T47D (cell line): ENCODE measurements around the gene SEPTIN14.
"Not testable (repeated sequence)": the region's sequence is repeated elsewhere in the genome, so short reads cannot be mapped to it uniquely, and the experiment has no call there.

Experiments
- DNase-seq, 2 experiments: peaks; one replicate each; pipeline versions ENCODE4 v3.0.0 to v3.0.0-alpha.2; 2011 to 2012; ENCODE audit warnings: low read depth in 1 of 2, low spot score in 1 of 2
- JUND ChIP-seq: IDR thresholded peaks from 2 replicates; pipeline ENCODE4 v1.6.1; 2012; ENCODE audit warnings: low read depth
- in situ Hi-C: cut with HindIII; loops from 2 replicates; pipeline ENCODE4 v1.10.0; 2016; ENCODE audit warnings: low sequenced_read_pairs, low pct_unique_long_range_greater_than_20kb

The SEPTIN14 gene

DNA sequence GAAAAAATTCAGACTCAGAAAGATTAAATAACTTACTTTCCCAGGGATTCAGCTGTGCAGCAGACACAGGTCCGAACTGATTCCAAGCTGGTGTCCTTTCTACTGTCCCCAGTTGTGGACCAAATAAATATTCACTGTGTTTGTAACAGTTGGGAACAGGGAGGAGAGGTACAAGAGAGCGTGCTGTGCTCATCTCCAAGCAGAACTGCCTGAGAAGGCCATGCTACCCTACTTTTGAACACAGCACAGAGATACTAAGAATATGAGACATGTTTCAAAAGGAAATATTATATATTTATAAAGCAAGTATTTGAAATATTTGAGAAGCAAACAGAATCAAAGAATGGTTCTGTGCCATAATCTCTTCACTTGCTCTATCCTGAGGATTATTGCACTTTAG is at the start of gene SEPTIN14:
Gene SEPTIN14, minus strand, starts transcription at position 101 of the 400 bp plus-strand sequence. CDS start 756 bp downstream, outside the sequence.
- DNase-seq, in situ Hi-C loops: not testable (repeated sequence)

DNA sequence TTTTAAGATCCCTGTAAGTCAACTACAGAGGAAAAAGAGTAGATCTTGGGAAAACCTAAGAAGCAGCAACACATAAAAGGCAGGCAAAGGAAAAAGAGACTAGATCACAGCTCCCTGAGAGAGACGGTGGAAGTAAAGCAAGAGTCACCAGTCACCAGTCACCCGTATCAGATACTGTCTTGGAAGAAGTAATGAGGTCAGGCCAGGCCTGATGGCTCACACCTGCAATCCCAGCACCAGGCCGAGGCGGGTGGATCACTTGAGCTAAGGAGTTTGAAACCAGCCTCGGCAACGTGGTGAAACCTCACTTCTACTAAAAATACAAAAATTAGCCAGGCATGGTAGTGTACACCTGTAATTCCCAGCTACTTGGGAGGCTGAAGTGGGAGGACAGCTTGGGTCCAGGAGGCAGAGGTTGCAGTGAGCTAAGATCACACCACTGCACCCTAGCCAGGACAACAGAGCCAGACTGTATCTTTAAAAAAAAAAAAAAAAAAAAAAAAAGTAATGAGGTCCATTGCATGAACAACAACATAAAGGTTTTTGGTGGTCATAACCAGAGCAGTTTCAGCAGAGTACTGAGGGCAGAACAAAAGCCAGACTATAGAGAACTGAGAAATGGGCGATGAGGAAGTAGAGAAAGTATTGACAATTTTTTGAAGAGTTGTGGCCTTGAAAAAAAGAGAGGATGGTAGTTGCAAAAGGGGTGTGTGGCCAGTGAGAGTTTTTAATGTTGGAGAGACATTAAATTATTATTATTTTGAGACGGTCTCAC is 41.6 kb upstream of the SEPTIN14 start:
- TF ChIP-seq JUND = no peak
- in situ Hi-C loops = no loop called here
- no peak for DNase-seq

DNA sequence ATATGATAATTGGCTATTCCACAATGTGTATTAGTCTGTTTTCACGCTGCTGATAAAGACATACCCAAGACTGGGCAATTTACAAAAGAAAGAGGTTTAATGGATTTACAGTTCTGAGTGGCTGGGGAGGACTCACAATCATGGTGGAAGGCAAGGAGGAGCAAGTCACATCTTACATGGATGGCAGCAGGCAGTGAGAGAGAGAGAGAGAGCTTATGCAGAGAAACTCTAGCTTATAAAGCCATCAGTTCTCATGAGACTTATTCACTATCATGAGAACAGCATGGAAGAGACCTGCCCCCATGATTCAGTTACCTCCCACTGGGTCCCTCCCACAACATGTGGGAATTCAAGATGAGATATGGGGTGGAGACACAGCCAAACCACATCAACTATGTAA is 38.5 kb upstream of the SEPTIN14 start:
- DNase-seq, in situ Hi-C loops: not testable (repeated sequence)

DNA sequence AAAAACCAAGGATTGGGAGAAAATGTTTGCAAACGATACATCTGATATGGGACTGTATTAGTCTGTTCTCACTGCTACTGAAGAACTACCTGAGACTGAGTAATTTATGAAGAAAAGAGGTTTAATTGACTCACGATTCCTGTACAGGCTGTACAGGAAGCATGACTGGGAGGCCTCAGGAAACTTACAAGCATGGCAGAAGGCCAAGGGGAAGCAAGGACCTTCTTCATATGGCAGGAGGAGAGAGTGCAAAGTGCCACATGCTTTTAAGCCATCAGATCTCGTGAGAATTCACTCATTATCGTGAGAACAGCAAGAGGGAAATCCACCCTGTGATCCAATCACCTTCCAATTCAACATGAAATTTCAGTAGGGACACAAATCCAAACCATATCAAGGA is 35.7 kb upstream of the SEPTIN14 start:
- TF ChIP-seq JUND = no peak
- in situ Hi-C loops = no loop called here
- DNase-seq = no peak

DNA sequence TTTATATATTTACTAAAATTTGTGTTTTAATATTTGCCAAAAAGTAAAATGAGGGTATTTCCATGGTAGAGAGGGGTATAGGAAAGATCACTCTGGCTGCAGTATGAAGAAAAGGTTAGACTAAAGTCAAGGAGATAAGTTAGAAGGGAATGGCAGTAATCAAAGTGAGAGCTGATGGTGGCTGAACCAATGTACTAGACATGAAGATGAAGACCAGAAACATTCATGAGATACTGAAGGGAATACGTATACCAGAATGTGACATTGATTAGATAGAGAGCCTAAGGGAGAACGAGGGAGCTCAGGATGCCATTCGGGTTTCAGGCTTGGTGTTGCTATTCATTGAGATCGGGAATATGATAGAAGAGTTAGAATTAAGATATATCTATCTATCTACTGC is 32.5 kb upstream of the SEPTIN14 start:
- TF ChIP-seq JUND = no peak
- in situ Hi-C loops = no loop called here
- no peak for DNase-seq

DNA sequence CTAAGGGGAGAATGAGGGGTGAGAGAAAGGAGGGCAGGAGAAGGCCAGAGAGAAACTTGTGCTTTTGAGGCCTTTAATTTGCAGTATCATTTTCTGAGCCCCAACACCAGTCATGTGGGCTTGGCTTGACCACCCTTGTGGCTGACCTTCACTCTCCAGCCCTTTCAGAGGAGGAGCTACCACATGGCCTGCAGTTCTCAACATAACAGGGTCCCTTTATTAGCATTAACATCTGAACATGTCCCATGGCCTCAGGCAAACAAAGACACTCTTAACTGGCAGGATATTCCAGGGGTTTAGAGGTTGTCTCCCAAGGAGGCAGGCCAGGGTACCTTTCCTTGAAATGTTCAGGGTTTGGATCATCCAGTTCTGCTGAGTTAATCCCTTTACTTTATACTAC is 31.4 kb upstream of the SEPTIN14 start:
- in situ Hi-C loops = no loop called here
- no peak for TF ChIP-seq JUND
- DNase-seq = no peak

DNA sequence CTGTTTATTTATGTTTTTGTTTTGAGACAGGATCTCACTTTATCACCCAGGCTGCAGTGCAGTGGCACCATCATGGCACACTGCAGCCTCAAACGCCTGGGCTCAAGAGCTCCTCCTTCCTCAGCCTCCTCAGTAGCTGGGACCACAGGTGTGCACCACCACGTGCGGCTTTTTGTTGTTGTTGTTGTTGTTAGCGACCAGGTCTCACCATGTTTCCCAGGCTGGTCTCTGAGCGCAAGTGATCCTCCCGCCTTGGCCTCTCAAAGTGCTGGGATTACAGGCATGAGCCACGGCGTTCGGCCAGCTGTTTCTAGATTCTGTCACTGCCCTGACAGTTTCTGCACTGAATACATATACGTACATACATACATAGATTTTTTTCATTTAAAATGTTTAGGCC is 25.8 kb upstream of the SEPTIN14 start:
- in situ Hi-C loops = not testable (repeated sequence)
- peak in 1 of 2 experiments; percentile 4 for DNase-seq

DNA sequence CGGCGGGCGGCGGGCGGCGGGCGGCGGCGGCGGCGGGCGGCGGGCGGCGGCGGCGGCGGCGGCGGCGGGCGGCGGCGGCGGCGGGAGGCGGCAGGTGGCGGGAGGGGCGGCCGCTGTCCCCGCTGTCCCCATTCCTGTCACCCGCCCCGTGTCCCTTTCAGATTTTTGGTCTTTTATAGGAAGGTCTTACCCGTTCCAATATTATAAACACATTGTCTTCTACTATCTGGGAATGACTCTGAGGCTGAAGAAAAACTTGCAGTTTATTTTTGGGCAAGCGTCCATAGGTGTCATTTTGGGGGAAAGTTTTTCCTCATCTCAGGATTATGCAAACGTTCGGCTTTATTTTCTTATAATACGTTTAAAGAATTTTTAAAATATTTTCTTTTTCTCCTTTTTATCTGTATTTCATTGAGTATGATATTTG is 25.3 kb upstream of the SEPTIN14 start:
- TF ChIP-seq JUND = no peak
- in situ Hi-C loops = no loop called here
- peak; percentile 29 to 55 for DNase-seq

DNA sequence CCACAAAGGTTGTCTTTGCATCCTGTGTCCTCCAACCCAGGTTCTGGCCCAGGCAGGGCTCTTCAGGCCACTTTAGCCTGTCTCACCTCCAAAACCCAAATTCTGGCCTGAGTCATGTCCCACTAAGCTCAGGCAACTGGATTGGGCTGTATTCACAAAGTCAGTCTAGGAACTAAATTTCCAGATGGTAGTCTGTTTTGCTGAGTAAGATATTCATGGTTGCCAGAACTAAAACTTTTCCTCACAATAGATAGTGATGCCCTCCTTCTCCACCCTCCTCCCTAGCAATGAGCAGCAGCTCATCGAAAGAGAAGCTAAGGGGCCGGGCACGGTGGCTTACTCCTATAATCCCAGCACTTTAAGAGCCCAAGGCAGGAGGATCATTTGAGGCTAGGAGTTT is 21.8 kb upstream of the SEPTIN14 start:
- TF ChIP-seq JUND = no peak
- no peak for DNase-seq
- in situ Hi-C loops = no loop called here

DNA sequence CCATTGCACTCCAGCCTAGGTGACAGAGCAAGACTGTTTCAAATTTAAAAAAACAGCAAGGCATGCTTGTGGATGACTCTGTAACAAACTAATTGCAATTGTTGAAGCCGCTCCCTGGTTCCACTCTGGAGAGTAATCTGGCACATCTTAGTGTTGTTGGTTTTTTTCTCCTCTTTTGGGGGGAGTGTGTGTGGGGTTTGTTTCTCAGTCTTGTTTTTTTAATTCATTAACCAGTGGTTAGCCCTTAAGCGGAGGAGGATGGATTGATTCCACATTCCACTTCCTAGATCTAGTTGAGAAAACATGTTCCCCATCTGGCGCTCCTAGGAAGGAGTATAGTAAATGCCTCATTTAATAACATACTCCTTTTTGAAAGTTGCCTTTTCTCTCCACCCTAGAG is 16.1 kb upstream of the SEPTIN14 start:
- TF ChIP-seq JUND = no peak
- DNase-seq = no peak
- in situ Hi-C loops = no loop called here

DNA sequence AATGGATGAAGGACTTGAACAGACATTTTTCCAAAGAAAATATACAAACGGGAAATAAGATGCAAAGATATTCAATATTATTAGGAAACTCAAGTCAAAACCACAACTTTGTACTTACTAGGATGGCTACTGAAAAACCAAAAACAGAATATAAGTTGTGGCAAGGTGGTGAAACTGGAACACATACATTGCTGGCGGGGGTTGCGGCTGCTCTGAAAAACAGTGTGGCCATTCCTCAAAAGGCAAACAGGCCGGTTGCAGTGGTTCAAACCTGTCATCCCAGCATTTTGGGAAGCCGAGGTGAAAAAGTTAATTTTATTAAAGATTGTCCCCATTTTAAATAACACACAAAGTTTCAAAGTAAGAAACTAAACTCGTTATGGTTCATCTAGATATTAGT is 14.8 kb upstream of the SEPTIN14 start:
- TF ChIP-seq JUND = no peak
- DNase-seq = no peak
- in situ Hi-C loops = no loop called here

DNA sequence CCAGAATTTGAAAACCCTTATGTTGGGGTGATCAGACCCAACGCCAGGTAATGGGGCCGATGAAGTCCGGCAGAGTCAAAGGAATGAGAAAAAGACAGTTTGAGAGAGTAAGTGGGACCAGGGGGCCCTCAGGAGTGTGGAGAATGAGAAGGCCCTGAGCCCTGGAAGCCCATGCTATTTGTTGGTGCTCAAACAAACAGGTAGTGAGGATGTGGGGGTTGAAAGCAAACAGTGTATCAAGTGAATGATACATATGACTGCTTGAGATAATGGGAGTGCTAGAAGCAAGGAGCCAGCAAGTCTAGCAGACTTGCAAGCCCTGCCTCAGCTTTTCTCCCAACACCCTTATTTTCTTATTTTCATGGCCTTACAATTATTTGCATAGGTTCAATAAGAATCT is 11.2 kb upstream of the SEPTIN14 start:
- in situ Hi-C loops = no loop called here
- TF ChIP-seq JUND = no peak
- no peak for DNase-seq

DNA sequence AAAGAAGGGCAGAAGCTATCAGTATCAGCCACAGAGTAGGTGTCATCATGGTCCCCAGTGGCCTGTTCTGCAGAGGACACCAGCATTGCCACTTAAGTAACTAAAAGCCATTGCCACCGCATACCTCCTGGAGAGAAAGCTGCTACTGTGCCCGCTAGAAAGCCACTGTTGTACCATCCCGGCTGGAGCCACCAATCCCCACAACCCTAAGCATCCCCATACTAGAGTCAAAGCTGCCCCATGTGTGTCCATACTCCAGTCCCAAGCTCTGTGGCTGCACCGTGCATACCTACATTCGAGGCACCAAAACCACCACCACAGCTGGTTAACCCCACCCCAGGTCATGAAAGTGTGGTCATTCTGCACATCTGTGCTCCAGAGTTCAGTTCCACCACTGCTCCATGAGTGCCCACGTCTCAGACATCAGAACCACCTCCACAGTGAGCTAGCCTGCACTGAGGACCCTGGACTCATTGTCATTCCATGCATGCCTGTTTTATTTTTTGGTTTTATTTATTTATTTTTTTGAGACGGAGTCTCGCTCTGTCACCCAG is 9.5 kb upstream of the SEPTIN14 start:
- no peak for DNase-seq
- in situ Hi-C loops = no loop called here
- no peak for TF ChIP-seq JUND

DNA sequence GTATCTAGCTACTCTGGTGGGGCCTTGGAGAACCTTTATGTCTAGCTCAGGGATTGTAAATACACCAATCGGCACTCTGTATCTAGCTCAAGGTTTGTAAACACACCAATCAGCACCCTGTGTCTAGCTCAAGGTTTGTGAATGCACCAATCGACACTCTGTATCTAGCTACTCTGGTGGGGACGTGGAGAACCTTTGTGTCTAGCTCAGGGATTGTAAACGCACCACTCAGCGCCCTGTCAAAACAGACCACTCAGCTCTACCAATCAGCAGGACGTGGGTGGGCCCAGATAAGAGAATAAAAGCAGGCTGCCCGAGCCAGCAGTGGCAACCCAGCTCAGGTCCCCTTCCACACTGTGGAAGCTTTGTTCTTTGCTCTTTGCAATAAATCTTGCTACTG is 6.4 kb upstream of the SEPTIN14 start:
- DNase-seq, in situ Hi-C loops: not testable (repeated sequence)

DNA sequence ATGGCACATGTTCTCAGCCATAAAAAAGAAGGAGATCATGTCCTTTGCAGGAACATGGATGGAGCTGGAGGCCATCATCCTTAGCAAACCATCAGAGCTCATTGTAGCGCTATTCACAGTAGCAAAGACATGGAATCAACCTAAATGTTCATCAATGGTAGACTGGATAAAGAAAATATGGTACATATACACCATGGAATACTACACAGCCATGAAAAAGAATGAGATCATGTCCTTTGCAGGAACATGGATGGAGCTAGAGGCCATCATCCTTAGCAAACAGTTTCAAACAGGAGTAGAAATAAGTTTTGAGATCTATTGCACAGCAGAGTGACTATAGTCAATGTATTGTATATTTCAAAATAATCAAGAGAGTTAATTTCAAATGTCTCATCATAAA is 17.4 kb downstream of the SEPTIN14 start:
- in situ Hi-C loops, DNase-seq: not testable (repeated sequence)
